Anterior cingulate cortex (tissue), 58 donors: Measurements from ENCODE around the gene TAF6L.
A peak's percentile ranks its signal among the peaks of the same experiment; 100 is the strongest.
"Not testable (repeated sequence)": the region's sequence is repeated elsewhere in the genome, so short reads cannot be mapped to it uniquely, and the experiment has no call there.

ENCODE experiments used
- DNase-seq, 58 donors: peaks; one replicate each; lab custom pipeline; 2025; lab: John Stamatoyannopoulos, UW

Gene TAF6L, protein sequence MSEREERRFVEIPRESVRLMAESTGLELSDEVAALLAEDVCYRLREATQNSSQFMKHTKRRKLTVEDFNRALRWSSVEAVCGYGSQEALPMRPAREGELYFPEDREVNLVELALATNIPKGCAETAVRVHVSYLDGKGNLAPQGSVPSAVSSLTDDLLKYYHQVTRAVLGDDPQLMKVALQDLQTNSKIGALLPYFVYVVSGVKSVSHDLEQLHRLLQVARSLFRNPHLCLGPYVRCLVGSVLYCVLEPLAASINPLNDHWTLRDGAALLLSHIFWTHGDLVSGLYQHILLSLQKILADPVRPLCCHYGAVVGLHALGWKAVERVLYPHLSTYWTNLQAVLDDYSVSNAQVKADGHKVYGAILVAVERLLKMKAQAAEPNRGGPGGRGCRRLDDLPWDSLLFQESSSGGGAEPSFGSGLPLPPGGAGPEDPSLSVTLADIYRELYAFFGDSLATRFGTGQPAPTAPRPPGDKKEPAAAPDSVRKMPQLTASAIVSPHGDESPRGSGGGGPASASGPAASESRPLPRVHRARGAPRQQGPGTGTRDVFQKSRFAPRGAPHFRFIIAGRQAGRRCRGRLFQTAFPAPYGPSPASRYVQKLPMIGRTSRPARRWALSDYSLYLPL

DNA sequence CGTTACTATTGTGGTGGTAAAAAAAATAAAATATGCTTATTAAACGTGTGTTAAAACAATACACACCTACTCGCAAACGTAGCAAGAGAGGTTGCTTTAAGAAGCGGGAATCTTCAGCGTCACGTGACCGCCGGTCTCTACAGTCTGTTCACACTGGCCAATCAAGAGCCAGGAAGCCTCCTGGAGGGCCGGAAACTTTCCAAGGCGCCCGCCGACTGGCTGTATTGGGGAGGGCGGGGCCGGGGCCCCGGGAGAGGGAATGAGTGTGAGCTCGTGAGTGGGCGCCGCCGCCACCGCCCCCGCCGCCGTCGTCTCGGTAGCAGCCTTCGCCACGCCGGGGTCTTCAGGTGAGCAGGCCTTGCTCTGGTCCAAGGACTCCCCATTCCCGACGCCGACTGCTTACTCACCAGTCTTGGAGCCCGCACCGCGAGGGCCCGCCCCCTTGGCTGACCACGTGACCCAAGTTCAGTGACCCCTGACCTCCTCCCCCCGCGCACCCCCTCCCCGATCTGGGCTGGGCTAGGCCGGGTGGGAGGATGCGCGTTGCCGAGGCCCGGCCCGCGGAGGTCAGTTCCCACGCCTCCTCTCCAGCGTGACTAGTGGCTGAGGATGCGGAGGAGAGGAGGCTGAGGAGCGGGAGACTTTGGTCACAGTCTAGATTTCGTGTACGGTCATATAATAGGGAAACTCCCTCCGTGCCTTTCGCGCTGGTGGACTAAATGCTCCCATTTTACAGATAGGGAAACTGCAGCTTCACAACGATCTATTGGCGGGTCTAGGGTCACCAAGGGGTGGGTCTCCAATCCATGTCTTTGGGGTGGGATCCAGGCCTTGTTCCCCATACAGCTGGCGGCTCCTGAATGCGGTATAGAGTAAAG lies at the start of gene TAF6L:
Gene TAF6L (plus strand): TSS at position 253 of the 878 bp plus-strand sequence. CDS start 4,388 bp downstream, outside the sequence.
- DNase-seq, result peak; percentile 82 to 100 (median 98)

DNA sequence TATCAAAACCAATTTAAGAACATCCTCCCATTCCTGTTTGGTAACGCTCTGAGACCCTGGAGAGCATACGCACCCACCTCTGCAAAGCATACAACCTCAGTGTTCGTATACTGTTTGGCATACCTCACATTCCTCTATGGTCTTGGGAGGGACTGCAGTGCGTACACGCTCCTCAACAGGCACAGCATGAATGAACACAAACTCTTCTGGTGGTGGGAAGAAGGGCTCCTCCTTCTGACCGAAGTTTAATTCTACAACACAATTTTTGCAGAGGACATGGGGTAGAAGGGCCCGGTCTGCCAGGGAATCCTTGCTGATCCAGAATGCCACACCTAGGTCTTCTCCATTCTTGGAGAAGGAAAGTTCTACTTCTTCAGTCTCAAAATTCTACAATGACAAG lies 49.2 kb upstream of the TAF6L start:
- DNase-seq, result no peak

DNA sequence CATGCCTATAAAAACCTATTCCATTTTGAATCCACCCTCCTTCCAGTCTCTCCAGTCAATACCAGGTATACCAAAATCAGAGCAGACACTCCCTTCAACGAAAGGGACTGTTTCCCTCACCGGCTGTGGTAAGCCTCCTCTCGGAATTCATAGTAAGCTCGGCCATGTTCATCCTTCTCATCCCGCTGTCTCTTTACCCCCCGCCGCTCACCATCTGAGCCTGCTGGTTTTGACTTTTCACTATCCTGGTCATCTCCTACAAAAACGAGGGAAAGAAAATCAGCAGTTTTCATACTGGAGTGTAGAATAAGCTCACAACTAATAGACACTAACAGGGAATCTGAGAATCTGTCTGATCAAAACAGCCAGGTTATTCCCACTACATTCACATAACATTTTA lies 47.0 kb upstream of the TAF6L start:
- DNase-seq, result no peak

DNA sequence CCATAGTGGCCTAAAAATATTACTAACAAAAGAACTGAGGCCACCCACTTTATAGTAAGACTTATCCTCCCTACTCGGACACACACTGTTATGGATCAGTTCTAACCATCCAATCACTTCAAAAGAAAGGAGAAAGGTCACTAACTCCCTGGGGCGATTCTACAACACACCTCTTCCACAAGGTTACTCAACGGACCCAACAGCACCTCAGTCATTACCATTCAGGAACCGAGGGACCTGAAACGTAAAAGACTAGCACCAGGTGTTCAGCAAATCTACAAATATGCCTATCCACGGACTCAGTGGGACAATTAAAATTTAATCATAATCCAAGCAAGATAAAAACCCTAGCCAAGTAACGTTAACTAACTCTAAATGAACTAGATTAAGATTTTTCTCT lies 45.5 kb upstream of the TAF6L start:
- no peak for DNase-seq

DNA sequence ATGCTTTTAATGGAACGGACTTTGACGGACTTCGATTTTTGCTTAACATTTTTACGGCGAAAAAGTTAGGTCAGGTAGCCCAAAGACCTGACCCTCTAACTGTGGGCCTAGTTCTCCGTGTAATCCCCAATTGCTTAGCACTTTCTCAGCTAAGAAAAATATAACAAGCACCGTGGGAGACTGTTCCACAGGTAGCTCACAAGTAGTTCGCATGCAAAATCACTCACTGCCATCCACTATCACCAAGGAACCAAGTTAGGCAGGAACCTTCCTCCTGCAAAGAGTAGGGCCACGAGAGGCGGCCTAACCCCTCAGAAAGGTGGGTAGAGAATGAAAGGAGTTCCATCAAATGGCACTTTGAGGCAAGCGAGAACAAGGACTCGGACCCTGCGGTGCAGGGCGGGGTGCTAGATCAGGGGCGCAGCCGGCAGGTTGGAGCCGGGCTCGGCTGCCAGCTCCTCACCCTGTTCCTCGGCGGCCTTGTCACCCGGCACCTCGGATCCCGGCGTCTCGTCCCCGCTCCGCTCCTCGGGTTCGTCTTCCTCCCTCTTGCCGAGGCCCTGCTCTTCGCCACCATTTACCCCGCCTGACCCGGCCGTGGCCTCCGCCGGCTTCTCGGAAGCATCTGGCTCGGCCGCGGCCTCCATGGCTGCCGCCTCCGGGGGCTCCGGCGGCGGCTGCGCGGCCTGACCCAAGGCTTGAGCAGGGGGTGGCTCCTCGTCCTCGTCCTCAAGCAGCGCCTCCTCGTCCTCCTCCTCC lies 44.9 kb upstream of the TAF6L start:
- peak in 9 of 58 donors; percentile 22 to 58 (median 38) for DNase-seq

DNA sequence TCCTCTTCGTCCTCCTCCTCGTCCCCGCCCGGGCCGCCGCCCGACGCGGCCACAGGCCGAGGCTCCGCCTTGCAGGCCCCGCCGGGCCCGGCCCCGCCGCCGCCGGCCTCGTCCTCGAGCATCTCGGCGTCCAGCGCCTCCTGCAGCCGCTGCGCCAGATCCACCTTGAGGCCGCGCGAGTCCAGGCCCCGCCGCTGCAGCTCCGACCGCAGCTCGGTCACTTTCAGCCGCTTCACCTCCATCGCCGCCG lies 44.4 kb upstream of the TAF6L start:
- DNase-seq, result peak in 2 of 58 donors; percentile 66 to 67

DNA sequence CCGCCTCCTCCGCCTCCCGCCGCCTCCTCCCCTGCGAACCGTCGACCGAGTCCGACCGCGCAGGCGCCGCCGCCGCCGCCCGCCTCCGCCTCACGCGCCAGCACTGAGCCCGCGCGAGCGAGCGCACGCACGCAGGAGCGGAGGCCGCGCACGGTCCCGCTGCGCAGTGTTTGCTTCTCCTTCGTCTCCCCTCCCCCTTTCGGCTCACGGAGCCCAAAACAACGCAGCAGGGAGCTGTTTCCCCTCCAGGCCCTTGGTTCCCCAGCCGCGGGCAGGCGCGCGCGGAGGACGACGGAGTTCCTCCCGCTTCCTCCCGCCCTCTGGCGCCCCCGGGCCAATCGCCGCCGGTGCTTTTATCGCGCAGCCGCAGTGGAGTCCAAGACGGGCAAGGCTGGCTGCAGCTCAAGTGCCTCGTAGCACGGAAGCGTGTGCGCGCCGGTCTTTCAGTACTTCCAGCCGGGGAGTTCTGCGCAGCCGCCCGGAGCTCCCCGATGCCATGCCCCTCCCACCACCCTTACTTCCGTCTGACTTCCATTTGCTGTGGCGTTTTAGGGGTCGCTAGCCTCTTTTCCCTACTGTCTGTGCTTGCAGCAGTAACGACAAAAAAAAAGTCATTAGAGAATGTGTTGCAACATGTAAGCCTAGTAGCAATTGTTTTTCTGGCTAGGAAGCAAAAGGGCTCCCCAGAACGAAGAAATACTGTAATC lies 43.9 kb upstream of the TAF6L start, which contains the start of gene HNRNPUL2:
Gene HNRNPUL2 (minus strand): TSS at position 293 of the 707 bp plus-strand sequence. CDS start 301 bp downstream, outside the sequence.
- peak; percentile 85 to 99 (median 97) for DNase-seq

DNA sequence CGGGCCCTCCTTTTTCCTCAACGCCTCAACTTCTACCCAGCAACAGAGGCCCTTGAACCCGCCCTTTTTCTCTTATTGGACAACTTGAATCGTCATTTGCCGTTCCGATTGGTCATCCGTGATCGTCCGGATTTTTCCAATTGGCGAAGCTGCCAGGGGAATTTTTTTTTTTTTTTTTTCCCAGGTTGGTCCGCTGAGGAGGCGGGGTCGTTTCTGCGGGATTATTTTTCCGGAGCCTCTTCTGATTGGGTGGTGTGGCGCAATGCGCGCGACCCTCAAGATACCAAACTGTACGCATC lies 43.4 kb upstream of the TAF6L start:
- peak in 57 of 58 donors; percentile 60 to 98 (median 88) for DNase-seq

DNA sequence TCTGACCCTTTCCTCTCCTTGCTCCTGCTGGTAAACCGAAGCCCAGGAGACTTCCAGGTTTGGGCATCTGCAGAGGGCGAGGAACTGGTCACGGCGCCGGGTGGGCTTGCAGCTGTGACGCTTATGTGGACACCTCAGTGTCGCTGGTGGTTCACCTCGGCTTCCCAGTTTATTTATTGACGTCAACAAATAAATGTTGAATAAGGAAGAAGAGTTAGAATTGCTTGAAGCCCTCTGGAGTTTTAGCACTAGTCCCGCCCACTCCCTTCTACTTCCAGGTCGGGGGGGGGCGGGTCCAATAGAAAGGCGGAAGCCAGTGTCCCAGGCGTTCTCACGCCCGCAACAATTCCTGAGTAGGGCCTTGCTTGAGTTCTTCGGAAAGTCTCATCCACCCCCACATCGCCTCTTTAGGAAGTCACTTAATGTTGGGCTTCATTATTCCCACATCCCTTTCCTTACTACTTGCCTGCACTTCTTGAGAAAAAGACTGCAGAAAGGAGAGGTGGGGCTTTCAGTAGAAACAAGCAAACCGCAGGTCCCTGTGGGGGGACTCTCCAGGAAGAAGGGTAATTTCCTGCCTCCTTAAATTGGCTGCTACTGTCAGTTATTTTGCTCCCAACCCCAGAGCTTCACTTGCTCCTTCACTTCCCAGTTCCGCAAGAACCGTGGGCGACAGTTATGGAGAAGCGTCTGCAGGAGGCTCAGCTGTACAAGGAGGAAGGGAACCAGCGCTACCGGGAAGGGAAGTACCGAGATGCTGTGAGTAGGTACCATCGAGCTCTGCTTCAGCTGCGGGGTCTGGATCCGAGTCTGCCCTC lies 42.8 kb upstream of the TAF6L start, which contains the start of gene TTC9C:
Gene TTC9C (plus strand): TSS at position 316 of the 818 bp plus-strand sequence. CDS start 363 bp downstream, at position 679.
- DNase-seq, result peak in 57 of 58 donors; percentile 43 to 94 (median 83)

DNA sequence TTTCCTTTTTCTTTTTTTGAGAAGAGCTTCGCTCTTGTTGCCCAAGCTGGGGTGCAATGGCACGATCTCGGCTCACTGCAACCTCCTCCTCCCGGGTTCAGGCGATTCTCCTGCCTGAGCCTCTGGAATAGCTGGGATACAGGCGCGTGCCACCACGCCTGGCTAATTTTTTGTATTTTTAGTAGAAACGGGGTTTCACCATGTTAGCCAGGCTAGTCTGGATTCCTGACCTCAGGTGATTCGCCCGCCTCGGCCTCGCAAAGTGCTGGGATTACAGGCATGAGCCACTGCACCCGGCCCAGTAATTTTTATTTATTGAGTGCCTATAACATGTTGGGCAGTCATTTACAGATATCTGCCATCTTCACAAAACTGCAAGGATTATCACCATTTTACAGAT lies 41.1 kb upstream of the TAF6L start:
- not testable (repeated sequence) for DNase-seq

DNA sequence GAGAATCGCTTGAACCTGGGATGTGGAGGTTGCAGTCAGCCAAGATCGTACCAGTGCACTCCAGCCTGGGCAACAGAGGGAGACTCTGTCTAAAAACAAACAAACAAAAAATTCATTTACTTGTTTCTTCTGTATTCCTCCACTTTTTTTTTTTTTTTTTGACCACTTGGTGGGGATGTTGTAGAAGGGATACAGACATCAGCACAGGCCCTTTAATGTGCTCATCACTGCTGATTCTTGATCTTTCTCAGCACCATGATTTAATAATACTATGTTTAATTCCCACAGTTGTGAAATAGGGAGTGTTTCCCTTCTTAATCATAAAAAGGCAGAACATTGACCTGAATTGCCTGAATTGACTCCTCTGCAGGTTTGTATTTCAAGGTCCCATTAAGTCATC lies 38.4 kb upstream of the TAF6L start:
- DNase-seq, result peak in 1 of 58 donors; percentile 41

DNA sequence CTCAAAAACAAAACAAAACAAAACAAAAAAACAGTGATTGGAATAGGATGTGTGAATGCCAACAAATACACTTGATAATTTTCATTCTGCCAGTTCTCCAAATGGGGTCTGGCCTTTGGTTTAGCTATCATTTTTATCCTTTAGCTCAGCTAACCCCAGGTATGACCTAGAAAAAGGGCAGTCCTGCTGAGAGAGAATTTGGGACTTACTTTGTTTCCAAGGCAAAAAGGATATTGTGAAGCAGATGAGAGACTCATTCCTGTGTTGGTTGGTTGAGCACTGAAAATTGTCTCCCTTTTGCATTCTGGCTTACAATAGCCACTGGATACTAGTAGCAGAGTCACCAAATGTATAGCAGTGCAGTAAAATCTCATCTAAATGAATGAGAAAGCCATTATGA lies 34.0 kb upstream of the TAF6L start:
- DNase-seq, result no peak

DNA sequence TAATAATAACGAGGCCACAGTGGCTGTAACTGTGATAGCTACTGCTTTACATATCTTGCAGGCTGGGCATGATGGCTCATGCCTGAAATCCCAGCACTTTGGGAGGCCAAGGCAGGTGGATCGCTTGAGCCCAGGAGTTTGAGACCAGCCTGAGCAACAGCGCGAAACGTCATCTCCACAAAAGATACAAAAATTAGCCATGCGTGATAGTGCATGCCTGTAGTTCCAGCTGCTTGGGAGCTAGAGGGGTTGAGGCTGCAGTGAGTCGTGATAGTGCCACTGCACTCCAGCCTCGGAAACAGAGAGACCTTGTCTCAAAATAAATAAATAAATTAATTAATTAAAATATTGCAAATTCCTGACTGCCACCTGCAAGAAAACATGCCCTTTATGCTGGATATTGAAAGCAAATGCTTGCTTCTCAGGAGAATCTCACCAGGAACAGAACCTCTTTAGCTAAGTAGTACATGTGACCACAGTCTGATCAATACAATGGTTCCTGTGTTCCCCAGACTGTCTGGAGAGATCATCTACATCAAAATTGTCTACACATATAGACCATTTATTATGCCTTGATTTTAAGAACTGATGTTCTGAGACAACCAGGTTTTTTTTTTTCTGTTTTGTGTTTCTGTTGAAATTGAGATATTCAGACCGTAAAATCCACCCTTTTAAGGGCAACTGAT lies 23.6 kb upstream of the TAF6L start:
- peak in 1 of 58 donors; percentile 32 for DNase-seq

DNA sequence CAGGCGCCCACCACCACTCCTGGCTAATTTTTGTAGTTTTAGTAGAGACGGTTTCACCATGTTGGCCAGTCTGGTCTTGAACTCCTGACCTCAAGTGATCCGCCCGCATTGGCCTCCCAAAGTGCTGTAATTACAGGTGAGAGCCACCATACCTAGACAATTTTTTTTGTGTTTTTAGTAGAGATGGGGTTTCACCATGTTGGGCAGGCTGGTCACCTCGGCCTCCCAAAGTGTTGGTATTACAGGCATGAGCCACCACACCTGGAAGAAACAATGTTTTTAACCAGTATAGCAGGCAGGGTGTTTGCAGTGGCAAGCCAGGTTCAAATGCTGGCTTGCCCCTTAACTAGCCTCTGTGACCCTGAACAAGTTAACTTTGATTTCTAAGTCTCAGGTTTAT lies 21.3 kb upstream of the TAF6L start:
- DNase-seq, result not testable (repeated sequence)

DNA sequence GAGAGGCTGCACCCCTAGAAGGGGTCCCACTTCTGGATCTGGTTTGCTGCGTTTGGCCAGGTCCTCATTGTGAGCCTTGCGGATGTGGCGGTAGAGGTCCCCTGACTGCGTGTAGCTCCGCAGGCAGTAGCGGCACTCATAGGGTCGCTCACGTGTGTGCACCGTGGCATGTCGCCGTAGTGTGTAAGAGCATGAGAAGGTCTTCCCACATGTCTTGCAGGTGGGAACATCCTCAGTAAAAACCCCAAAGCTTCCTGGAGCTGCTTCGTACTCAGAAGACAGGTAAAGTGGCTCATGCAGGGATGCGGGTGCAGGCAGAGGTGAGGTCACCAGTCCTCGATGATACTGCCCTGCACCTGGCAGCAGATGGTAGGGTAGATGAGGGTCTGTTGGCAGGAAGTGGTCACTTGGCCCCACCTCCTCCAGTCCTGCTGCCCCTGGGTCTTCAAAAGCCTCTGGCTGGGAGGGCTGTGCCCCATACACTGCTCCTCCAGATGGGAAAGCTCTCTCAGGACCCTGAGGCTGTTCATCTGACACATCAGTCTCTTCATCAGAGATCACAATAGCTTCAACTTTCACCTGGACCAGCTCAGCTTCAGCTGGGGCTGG lies 18.9 kb upstream of the TAF6L start:
- no peak for DNase-seq

DNA sequence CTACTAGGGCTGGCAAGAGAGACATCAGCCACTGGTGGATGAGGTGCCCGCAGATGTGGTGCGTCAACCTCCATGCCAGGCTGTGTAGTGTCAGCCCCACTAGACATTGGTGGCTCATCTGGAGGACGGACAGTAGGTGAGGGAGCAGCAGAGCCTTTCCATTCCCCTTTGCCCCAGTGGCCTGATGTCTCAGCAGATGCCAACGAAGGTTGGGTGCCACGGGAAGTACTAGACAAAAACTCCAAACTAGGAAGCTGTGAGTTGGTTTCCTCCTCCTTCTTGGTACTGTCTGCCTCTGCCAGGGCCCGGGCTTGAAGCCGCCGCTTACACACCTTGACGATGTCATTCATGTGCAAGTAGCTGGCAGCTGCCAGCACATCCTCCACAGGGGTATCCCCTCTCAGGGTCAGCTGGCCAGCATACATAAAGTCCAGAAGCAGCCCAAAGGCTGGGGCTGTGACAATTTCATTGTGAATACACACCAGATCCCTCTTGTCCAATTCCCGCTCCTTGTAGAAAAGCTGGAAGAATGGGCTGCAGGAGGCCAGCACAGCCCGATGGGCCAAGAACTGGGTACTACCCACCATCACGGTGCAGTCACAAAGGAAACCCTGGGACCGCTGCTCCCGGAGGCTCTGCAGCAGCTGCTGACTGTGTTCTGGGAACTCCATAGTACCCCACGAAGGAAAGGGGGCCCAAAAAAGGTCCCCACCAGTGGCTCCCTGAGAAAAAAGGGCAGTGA lies 18.0 kb upstream of the TAF6L start:
- no peak for DNase-seq
